HCT116 (cell line): ENCODE measurements around the gene ITPKB.

Source experiments
- ATF3 ChIP-seq: IDR thresholded peaks from 2 replicates; pipeline ENCODE4 v1.6.1; 2012
- CTCF ChIP-seq, 3 experiments: fragments of 200-600 bp in 1 of 3; sonication (generic) in 1 of 3; IDR thresholded peaks in 2 of 3; conservative IDR thresholded peaks in 1 of 3; 2 replicates each; pipeline ENCODE4 v1.5.1; 2012 to 2017; ENCODE audit warnings: low read depth in 2 of 3, low read length in 2 of 3, antibody characterized with exemption in 1 of 3, borderline replicate concordance in 1 of 3, control low read depth in 1 of 3, mild to moderate bottlenecking in 1 of 3, mixed read lengths in 1 of 3, mixed run types in 1 of 3, moderate library complexity in 1 of 3; ENCODE audit not compliant: insufficient read depth in 1 of 3
- EGR1 ChIP-seq: IDR thresholded peaks from 2 replicates; pipeline ENCODE4 v1.6.1; 2012; ENCODE audit warnings: low read depth
- EZH2 ChIP-seq: fragments of 200-600 bp; sonication (generic); IDR thresholded peaks from 2 replicates; pipeline ENCODE4 v1.6.1; 2017; ENCODE audit warnings: antibody characterized with exemption, mixed run types
- EZH2phosphoT487 ChIP-seq: fragments of 200-600 bp; IDR thresholded peaks from 2 replicates; pipeline ENCODE4 v1.6.1; 2018; ENCODE audit warnings: antibody characterized with exemption, borderline replicate concordance
- MAX ChIP-seq: IDR thresholded peaks from 2 replicates; pipeline ENCODE4 v1.6.1; 2012
- POLR2A ChIP-seq: IDR thresholded peaks from 2 replicates; pipeline ENCODE4 v1.7.0; 2011; ENCODE audit warnings: borderline replicate concordance; ENCODE audit not compliant: insufficient read depth, insufficient read length; ENCODE audit errors: extremely low read depth
- POLR2AphosphoS5 ChIP-seq: IDR thresholded peaks from 2 replicates; pipeline ENCODE4 v1.6.1; 2011; ENCODE audit warnings: mild to moderate bottlenecking, low read depth, low read length, moderate library complexity
- RAD21 ChIP-seq: IDR thresholded peaks from 2 replicates; pipeline ENCODE4 v1.6.1; 2012; ENCODE audit warnings: low read depth, mild to moderate bottlenecking
- REST ChIP-seq: IDR thresholded peaks from 2 replicates; pipeline ENCODE4 v1.6.1; 2012; ENCODE audit warnings: low read depth
- TCF7L2 ChIP-seq: IDR thresholded peaks from 2 replicates; pipeline ENCODE4 v1.7.0; 2011; ENCODE audit warnings: borderline replicate concordance, inconsistent platforms; ENCODE audit not compliant: insufficient read depth, insufficient read length; ENCODE audit errors: extremely low read depth
- YY1 ChIP-seq: IDR thresholded peaks from 2 replicates; pipeline ENCODE4 v1.6.1; 2011; ENCODE audit warnings: low read length, low read depth, moderate library complexity, mild to moderate bottlenecking; ENCODE audit not compliant: insufficient replicate concordance; ENCODE audit errors: extremely low read depth

- no peak for TF ChIP-seq REST
- no peak for TF ChIP-seq CTCF (IDR thresholded peaks at IDR 0.05 in 2 of 3, conservative IDR thresholded peaks at IDR 0.05 in 1 of 3; ENCODE audit: borderline replicate concordance in 1 of 3, insufficient read depth in 1 of 3, low read depth in 2 of 3, low read length in 2 of 3)
- no peak for TF ChIP-seq POLR2A
- TF ChIP-seq YY1: no peak
- TF ChIP-seq EZH2phosphoT487: no peak
- TF ChIP-seq EGR1: no peak
- no peak for TF ChIP-seq EZH2
- TF ChIP-seq MAX: no peak
- TF ChIP-seq POLR2AphosphoS5: no peak
- no peak for TF ChIP-seq TCF7L2
- TF ChIP-seq ATF3: no peak
- TF ChIP-seq RAD21: no peak
These were observed 109.7 kb downstream of the ITPKB start for GRCh38 chr1:226629210-226629895.
